OCI-LY1 (cell line): Measurements from ENCODE around the gene SAMD11.

Source experiments
- CTCF ChIP-seq: fragments of 200-600 bp; sonication (generic), shearing (Covaris generic); IDR thresholded peaks from 2 replicates; pipeline ENCODE4 v1.5.1; 2017; ENCODE audit warnings: mild to moderate bottlenecking, antibody characterized with exemption, low read length, moderate library complexity, mixed read lengths
- EZH2 ChIP-seq: fragments of 200-600 bp; sonication (generic), shearing (Covaris generic); IDR thresholded peaks from 2 replicates; pipeline ENCODE4 v1.8.0; 2017; ENCODE audit warnings: borderline replicate concordance, mixed run types, mild to moderate bottlenecking, antibody characterized with exemption, low read length, moderate library complexity, mixed read lengths

GRCh38 chr1:980137-980571, 56.4 kb downstream of the SAMD11 start:
- no peak for TF ChIP-seq CTCF
- TF ChIP-seq EZH2 = no peak
